H1 (cell line): Measurements from ENCODE around the gene TMBIM1. TPM values are rescaled to one million over a fixed set of nuclear protein-coding genes. Genes with fewer than 3 reads are reported as not detected.

Experiments used
- ATF2 ChIP-seq: IDR thresholded peaks from 2 replicates; pipeline ENCODE4 v1.6.1; 2012; ENCODE audit warnings: low read length, inconsistent platforms
- CBX8 ChIP-seq: fragments of 300-800, 300-1000 bp; sonication (generic); IDR thresholded peaks from 2 replicates; pipeline ENCODE4 v1.7.1; 2016; ENCODE audit warnings: low read depth, low read length, borderline replicate concordance
- CEBPB ChIP-seq: IDR thresholded peaks from 2 replicates; pipeline ENCODE4 v1.6.1; 2012; ENCODE audit warnings: low read depth, low read length
- CREB1 ChIP-seq: IDR thresholded peaks from 2 replicates; pipeline ENCODE4 v1.6.1; 2012; ENCODE audit warnings: inconsistent platforms
- EGR1 ChIP-seq: IDR thresholded peaks from 2 replicates; pipeline ENCODE4 v1.6.1; 2011; ENCODE audit warnings: low read depth, low read length, borderline replicate concordance
- NRF1 ChIP-seq: IDR thresholded peaks from 2 replicates; pipeline ENCODE4 v1.6.1; 2011; ENCODE audit warnings: mild to moderate bottlenecking, low read depth, low read length, improper control_type of control experiment
- SIX5 ChIP-seq: IDR thresholded peaks from 2 replicates; pipeline ENCODE4 v1.6.1; 2011; ENCODE audit warnings: mild to moderate bottlenecking, low read depth, low read length
- TBP ChIP-seq: IDR thresholded peaks from 2 replicates; pipeline ENCODE4 v1.6.1; 2011; ENCODE audit warnings: low read depth, low read length, improper control_type of control experiment
- TEAD4 ChIP-seq: IDR thresholded peaks from 2 replicates; pipeline ENCODE4 v1.6.1; 2012; ENCODE audit warnings: low read depth, low read length, inconsistent platforms, mixed read lengths
- polyA plus RNA-seq, 7 experiments: library from polyadenylated mRNA; depleted of rRNA in 3 of 7; stranded (reverse) in 5 of 7; unstranded in 2 of 7; fragments of >200 nt in 5 of 7; fragments of 200-250 nt in 2 of 7; gene quantifications; 1 replicate in 5 of 7; 2 replicates in 1 of 7; 4 replicates in 1 of 7; pipeline versions ENCODE4 v1.2.1 to v1.2.3, GENCODE V29; 2011 to 2013; ENCODE audit warnings: missing spikeins in 2 of 7, mixed read lengths in 2 of 7
- total RNA-seq: library from RNA; stranded (reverse); fragmentation: NEBNext Ultra II Directional; extraction: Animal tissue kit (Norgen Biotek cat#: 25700); gene quantifications from 2 replicates; pipeline ENCODE4 v1.2.1, GENCODE V29; 2021
- TF ChIP-seq, protein P1 (sequence below), 3 experiments: IDR thresholded peaks; 1 replicate in 2 of 3; 2 replicates in 1 of 3; pipeline versions ENCODE4 v1.5.1 to v1.6.1; 2011; ENCODE audit warnings: low read length in 3 of 3, mild to moderate bottlenecking in 3 of 3, inconsistent platforms in 2 of 3, low read depth in 1 of 3, moderate library complexity in 1 of 3; ENCODE audit not compliant: insufficient read depth in 1 of 3; ENCODE audit errors: control extremely low read depth in 1 of 3

Gene TMBIM1
- total and polyA plus RNA-seq, 2 of the 8 experiments (the other 6 are each of a cell fraction or from before 2014, with no cell fraction given) = 22.1 to 36.8 TPM

GRCh38 chr2:218327451-218328210, 35.3 kb upstream of the TMBIM1 start (continued):
- TF ChIP-seq ATF2 (no peak), CREB1 (no peak), SIX5 (no peak), EGR1 (no peak), CEBPB (no peak), NRF1 (no peak), TBP (no peak), CBX8 (no peak), TEAD4 (no peak)
- TF ChIP-seq, protein P1, sequence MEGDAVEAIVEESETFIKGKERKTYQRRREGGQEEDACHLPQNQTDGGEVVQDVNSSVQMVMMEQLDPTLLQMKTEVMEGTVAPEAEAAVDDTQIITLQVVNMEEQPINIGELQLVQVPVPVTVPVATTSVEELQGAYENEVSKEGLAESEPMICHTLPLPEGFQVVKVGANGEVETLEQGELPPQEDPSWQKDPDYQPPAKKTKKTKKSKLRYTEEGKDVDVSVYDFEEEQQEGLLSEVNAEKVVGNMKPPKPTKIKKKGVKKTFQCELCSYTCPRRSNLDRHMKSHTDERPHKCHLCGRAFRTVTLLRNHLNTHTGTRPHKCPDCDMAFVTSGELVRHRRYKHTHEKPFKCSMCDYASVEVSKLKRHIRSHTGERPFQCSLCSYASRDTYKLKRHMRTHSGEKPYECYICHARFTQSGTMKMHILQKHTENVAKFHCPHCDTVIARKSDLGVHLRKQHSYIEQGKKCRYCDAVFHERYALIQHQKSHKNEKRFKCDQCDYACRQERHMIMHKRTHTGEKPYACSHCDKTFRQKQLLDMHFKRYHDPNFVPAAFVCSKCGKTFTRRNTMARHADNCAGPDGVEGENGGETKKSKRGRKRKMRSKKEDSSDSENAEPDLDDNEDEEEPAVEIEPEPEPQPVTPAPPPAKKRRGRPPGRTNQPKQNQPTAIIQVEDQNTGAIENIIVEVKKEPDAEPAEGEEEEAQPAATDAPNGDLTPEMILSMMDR (IDR thresholded peaks at IDR 0.05; ENCODE audit: control extremely low read depth in 1 of 3, insufficient read depth in 1 of 3, low read depth in 1 of 3, low read length in 3 of 3) = no peak
